Transverse colon (tissue), 4 donors: ENCODE results near the gene SERPINB6.

Experiments used
- CTCF ChIP-seq, 5 experiments: fragments of 200-600 bp in 3 of 5; fragments of 450-650 bp in 2 of 5; sonication (generic) in 3 of 5; IDR thresholded peaks; 1 replicate in 2 of 5; 2 replicates in 3 of 5; pipeline ENCODE4 v1.5.1; 2016 to 2017; ENCODE audit warnings: antibody characterized with exemption in 5 of 5, inconsistent platforms in 3 of 5, mild to moderate bottlenecking in 2 of 5, moderate library complexity in 1 of 5
- EP300 ChIP-seq: sonication (generic); formaldehyde crosslinking; IDR thresholded peaks from one replicate; pipeline ENCODE4 v1.6.1; 2017; ENCODE audit warnings: antibody characterized with exemption, low read depth
- POLR2A ChIP-seq: fragments of 450-650 bp; IDR thresholded peaks from one replicate; pipeline ENCODE4 v1.6.1; 2016; ENCODE audit warnings: antibody characterized with exemption, mild to moderate bottlenecking, moderate library complexity
- POLR2AphosphoS5 ChIP-seq, 3 donors: sonication (generic); formaldehyde crosslinking; IDR thresholded peaks; one replicate each; pipeline ENCODE4 v1.6.1; 2016; ENCODE audit warnings: antibody characterized with exemption in 3 of 3

- TF ChIP-seq CTCF (IDR thresholded peaks at IDR 0.05) (no peak), POLR2A (no peak), POLR2AphosphoS5 (IDR thresholded peaks at IDR 0.05) (no peak), EP300 (no peak)
Measured at GRCh38 chr6:2963756-2964155, 7.6 kb downstream of the SERPINB6 start.
